H9 (cell line): ENCODE results near the gene VWA8. TPM values are rescaled to one million over a fixed set of nuclear protein-coding genes. Genes with fewer than 3 reads are reported as not detected.

ENCODE experiments used
- DNase-seq: peaks from one replicate; pipeline ENCODE4 v3.0.0-alpha.2; 2017
- H2AFZ ChIP-seq: one replicate; pipeline ENCODE4 v1.6.1; 2013; ENCODE audit warnings: mild to moderate bottlenecking, low read length, control low read depth, moderate library complexity
- H2AK5ac ChIP-seq: 2 replicates; pipeline ENCODE4 v1.6.1; 2013; ENCODE audit warnings: low read length, control low read depth, mixed read lengths; ENCODE audit not compliant: insufficient read length
- H2BK120ac ChIP-seq: one replicate; pipeline ENCODE4 v1.6.1; 2013; ENCODE audit warnings: low read depth, mild to moderate bottlenecking, low read length, control low read depth, inconsistent platforms; ENCODE audit not compliant: poor library complexity, severe bottlenecking
- H2BK12ac ChIP-seq: 2 replicates; pipeline ENCODE4 v1.6.1; 2013; ENCODE audit warnings: low read length, control low read depth, mixed read lengths, low read depth; ENCODE audit not compliant: insufficient read length
- H2BK15ac ChIP-seq: 2 replicates; pipeline ENCODE4 v1.6.1; 2013; ENCODE audit warnings: low read depth, low read length, control low read depth
- H2BK20ac ChIP-seq: one replicate; pipeline ENCODE4 v1.6.1; 2013; ENCODE audit warnings: low read depth, mild to moderate bottlenecking, low read length, control low read depth, inconsistent platforms; ENCODE audit not compliant: poor library complexity, severe bottlenecking
- H2BK5ac ChIP-seq: 2 replicates; pipeline ENCODE4 v1.6.1; 2013; ENCODE audit warnings: low read length, control low read depth, mixed read lengths; ENCODE audit not compliant: insufficient read length
- H3K14ac ChIP-seq: 2 replicates; pipeline ENCODE4 v1.6.1; 2013; ENCODE audit warnings: low read length, control low read depth; ENCODE audit not compliant: insufficient read depth
- H3K18ac ChIP-seq: 2 replicates; pipeline ENCODE4 v1.6.1; 2013; ENCODE audit warnings: low read depth, mild to moderate bottlenecking, mixed read lengths, low read length, control low read depth; ENCODE audit not compliant: insufficient read length
- H3K23ac ChIP-seq: 2 replicates; pipeline ENCODE4 v1.6.1; 2013; ENCODE audit warnings: low read length, control low read depth, mixed read lengths, low read depth; ENCODE audit not compliant: insufficient read length
- H3K23me2 ChIP-seq: 2 replicates; pipeline ENCODE4 v1.6.1; 2013; ENCODE audit warnings: low read depth, mild to moderate bottlenecking, mixed read lengths, low read length, control low read depth; ENCODE audit not compliant: insufficient read length, poor library complexity, severe bottlenecking
- H3K27ac ChIP-seq: 2 replicates; pipeline ENCODE4 v1.5.1; 2013; ENCODE audit warnings: low read length, control low read depth, mixed read lengths, low read depth; ENCODE audit not compliant: insufficient read length
- H3K27me3 ChIP-seq: 2 replicates; pipeline ENCODE4 v1.6.1; 2013; ENCODE audit warnings: low read length, control low read depth, inconsistent platforms; ENCODE audit not compliant: insufficient read depth
- H3K4ac ChIP-seq: 2 replicates; pipeline ENCODE4 v1.6.1; 2013; ENCODE audit warnings: low read depth, mild to moderate bottlenecking, control low read depth, inconsistent platforms, low read length, moderate library complexity
- H3K4me1 ChIP-seq: 2 replicates; pipeline ENCODE4 v1.6.1; 2013; ENCODE audit warnings: low read length, control low read depth, inconsistent platforms; ENCODE audit not compliant: insufficient read depth
- H3K4me2 ChIP-seq: 2 replicates; pipeline ENCODE4 v1.6.1; 2013; ENCODE audit warnings: low read length, control low read depth, mixed read lengths; ENCODE audit not compliant: insufficient read length, insufficient read depth
- H3K56ac ChIP-seq: 2 replicates; pipeline ENCODE4 v1.6.1; 2013; ENCODE audit warnings: low read depth, mild to moderate bottlenecking, mixed read lengths, low read length, control low read depth; ENCODE audit not compliant: insufficient read length
- H3K79me1 ChIP-seq: 2 replicates; pipeline ENCODE4 v1.6.1; 2013; ENCODE audit warnings: low read depth, mild to moderate bottlenecking, moderate library complexity, low read length, control low read depth, inconsistent platforms; ENCODE audit not compliant: insufficient read depth, poor library complexity, severe bottlenecking
- H3K79me2 ChIP-seq: 2 replicates; pipeline ENCODE4 v1.6.1; 2013; ENCODE audit warnings: low read length, control low read depth, inconsistent platforms; ENCODE audit not compliant: insufficient read depth
- H3K9ac ChIP-seq: 2 replicates; pipeline ENCODE4 v1.6.1; 2013; ENCODE audit warnings: low read length, control low read depth, mixed read lengths; ENCODE audit not compliant: insufficient read length; ENCODE audit errors: extremely low read depth
- H3K9me3 ChIP-seq: one replicate; pipeline ENCODE4 v1.6.1; 2013; ENCODE audit warnings: low read depth, low read length, inconsistent platforms; ENCODE audit not compliant: control insufficient read depth
- H3T11ph ChIP-seq: one replicate; pipeline ENCODE4 v1.6.1; 2013; ENCODE audit warnings: mild to moderate bottlenecking, low read length, control low read depth, inconsistent platforms
- H4K20me1 ChIP-seq: one replicate; pipeline ENCODE4 v1.6.1; 2013; ENCODE audit not compliant: control insufficient read depth, insufficient read length, insufficient read depth
- H4K5ac ChIP-seq: 2 replicates; pipeline ENCODE4 v1.6.1; 2013; ENCODE audit warnings: low read depth, mild to moderate bottlenecking, mixed read lengths, low read length, control low read depth; ENCODE audit not compliant: insufficient read length
- H4K8ac ChIP-seq: replicated peaks from 2 replicates; pipeline ENCODE4 v1.6.1; 2013; ENCODE audit warnings: low read length, control low read depth, mixed read lengths, low read depth; ENCODE audit not compliant: insufficient read length
- H4K91ac ChIP-seq: 2 replicates; pipeline ENCODE4 v1.6.1; 2013; ENCODE audit warnings: low read depth, mild to moderate bottlenecking, moderate library complexity, mixed read lengths, low read length, control low read depth; ENCODE audit not compliant: insufficient read length
- H3K27ac Mint-ChIP-seq, 3 experiments: 2 replicates in 2 of 3; 3 replicates in 1 of 3; pipeline ENCODE4 v1.8.0; 2020 to 2021; ENCODE audit warnings: mixed read lengths in 3 of 3, mild to moderate bottlenecking in 1 of 3, moderate library complexity in 1 of 3
- H3K27me3 Mint-ChIP-seq: 2 replicates; pipeline ENCODE4 v1.8.0; 2021; ENCODE audit warnings: low read depth, mild to moderate bottlenecking, moderate library complexity, mixed read lengths
- H3K36me3 Mint-ChIP-seq, 3 experiments: 2 replicates in 2 of 3; 3 replicates in 1 of 3; pipeline ENCODE4 v1.8.0; 2020 to 2021; ENCODE audit warnings: low read depth in 3 of 3, mixed read lengths in 3 of 3; ENCODE audit not compliant: insufficient read depth in 1 of 3
- H3K4me1 Mint-ChIP-seq, 2 experiments: 2 replicates each; pipeline ENCODE4 v1.8.0; 2020; ENCODE audit warnings: mixed read lengths in 2 of 2
- H3K4me3 Mint-ChIP-seq, 2 experiments: 2 replicates in 1 of 2; 3 replicates in 1 of 2; pipeline ENCODE4 v1.8.0; 2020 to 2021; ENCODE audit warnings: mild to moderate bottlenecking in 2 of 2, mixed read lengths in 2 of 2, moderate library complexity in 1 of 2
- H3K9me3 Mint-ChIP-seq, 2 experiments: 2 replicates in 1 of 2; 3 replicates in 1 of 2; pipeline ENCODE4 v1.8.0; 2020; ENCODE audit warnings: mild to moderate bottlenecking in 2 of 2, mixed read lengths in 2 of 2, moderate library complexity in 1 of 2
- WGBS: extraction: QIAGEN DNeasy Blood & Tissue Kit; methylation state at CpG from one replicate; pipeline ENCODE4 v1.1.7; 2013; ENCODE audit warnings: missing lambda C conversion rate, low lambda C conversion rate, mixed read lengths; ENCODE audit not compliant: insufficient read length; ENCODE audit errors: extremely low coverage; 5-methylcytosine and 5-hydroxymethylcytosine counted together
- total RNA-seq: library from RNA; stranded (reverse); gene quantifications from 2 replicates; pipeline ENCODE4 v1.2.1, GENCODE V29; 2021
- TF ChIP-seq, protein P1 (sequence below): fragments of 200-600 bp; sonication (generic); conservative IDR thresholded peaks from 3 replicates; pipeline ENCODE4 v1.8.0; 2021; ENCODE audit warnings: antibody characterized with exemption, mild to moderate bottlenecking

The VWA8 gene
- total RNA-seq, 1 experiment from 2014 or later, result 17.4 TPM

DNA sequence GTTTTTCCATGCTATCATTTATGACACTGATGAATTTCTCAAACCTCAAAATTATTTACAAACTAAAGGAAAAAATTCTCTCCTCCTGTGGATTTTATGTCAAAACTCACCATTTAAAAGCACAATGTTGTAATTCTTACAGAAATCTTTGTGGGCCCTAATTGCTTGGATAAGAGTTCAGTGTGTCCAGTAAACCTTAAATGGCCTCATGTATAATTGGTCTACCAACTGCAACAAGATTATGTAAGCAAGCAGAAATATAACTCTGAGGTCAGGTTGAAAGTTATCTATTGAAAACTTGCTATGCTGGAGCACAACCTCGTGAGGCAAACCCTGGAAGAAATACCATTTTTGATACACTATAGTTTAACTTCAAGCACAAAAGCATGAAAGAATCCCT is 22.0 kb downstream of the VWA8 start:
- Mint-ChIP-seq H3K36me3 (no peaks in the 10 kb centered on the region; a peak in 2 of 7 replicates), H3K27ac (no peak overlapping the region), H3K9me3 (no peaks in the 10 kb centered on the region), H3K4me1 (no peaks in the 10 kb centered on the region), H3K4me3 (no peak overlapping the region), H3K27me3 (no peaks in the 10 kb centered on the region)
- Histone ChIP-seq H3K23ac (no peak overlapping the region), H3K79me1 (no peaks in the 10 kb centered on the region), H3K4me1 (no peaks in the 10 kb centered on the region), H2AFZ (no peak overlapping the region), H3K4me2 (no peak overlapping the region), H3T11ph (no peak overlapping the region), H3K27me3 (no peaks in the 10 kb centered on the region), H2BK5ac (no peak overlapping the region), H3K9me3 (no peaks in the 10 kb centered on the region), H3K18ac (no peak overlapping the region), H3K79me2 (peaks cover 1% of the 10 kb centered on the region; the same call in 1 of the 2 replicates), H3K56ac (no peak overlapping the region), H3K23me2 (no peaks in the 10 kb centered on the region), H4K20me1 (no peaks in the 10 kb centered on the region), H4K91ac (no peak overlapping the region), H3K14ac (no peak overlapping the region), H2BK15ac (no peak overlapping the region), H2BK20ac (no peak overlapping the region), H2BK12ac (no peak overlapping the region), H4K8ac (no peak overlapping the region), H3K4ac (no peak overlapping the region), H3K27ac (no peak overlapping the region), H3K9ac (no peak overlapping the region), H4K5ac (no peak overlapping the region), H2AK5ac (no peak overlapping the region), H2BK120ac (no peak overlapping the region)
- DNase-seq, result no peak
- TF ChIP-seq, protein P1, sequence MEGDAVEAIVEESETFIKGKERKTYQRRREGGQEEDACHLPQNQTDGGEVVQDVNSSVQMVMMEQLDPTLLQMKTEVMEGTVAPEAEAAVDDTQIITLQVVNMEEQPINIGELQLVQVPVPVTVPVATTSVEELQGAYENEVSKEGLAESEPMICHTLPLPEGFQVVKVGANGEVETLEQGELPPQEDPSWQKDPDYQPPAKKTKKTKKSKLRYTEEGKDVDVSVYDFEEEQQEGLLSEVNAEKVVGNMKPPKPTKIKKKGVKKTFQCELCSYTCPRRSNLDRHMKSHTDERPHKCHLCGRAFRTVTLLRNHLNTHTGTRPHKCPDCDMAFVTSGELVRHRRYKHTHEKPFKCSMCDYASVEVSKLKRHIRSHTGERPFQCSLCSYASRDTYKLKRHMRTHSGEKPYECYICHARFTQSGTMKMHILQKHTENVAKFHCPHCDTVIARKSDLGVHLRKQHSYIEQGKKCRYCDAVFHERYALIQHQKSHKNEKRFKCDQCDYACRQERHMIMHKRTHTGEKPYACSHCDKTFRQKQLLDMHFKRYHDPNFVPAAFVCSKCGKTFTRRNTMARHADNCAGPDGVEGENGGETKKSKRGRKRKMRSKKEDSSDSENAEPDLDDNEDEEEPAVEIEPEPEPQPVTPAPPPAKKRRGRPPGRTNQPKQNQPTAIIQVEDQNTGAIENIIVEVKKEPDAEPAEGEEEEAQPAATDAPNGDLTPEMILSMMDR, result no peak
- WGBS, result no CpG with 5 or more reads among the region's 1 CpG
